COR-L47 (cell line): ENCODE results near the gene IL23R.
"Not testable (repeated sequence)": the region's sequence is repeated elsewhere in the genome, so short reads cannot be mapped to it uniquely, and the experiment has no call there.

Source experiments
- DNase-seq: peaks from one replicate; lab custom pipeline; 2025; lab: John Stamatoyannopoulos, UW

The IL23R gene

DNA sequence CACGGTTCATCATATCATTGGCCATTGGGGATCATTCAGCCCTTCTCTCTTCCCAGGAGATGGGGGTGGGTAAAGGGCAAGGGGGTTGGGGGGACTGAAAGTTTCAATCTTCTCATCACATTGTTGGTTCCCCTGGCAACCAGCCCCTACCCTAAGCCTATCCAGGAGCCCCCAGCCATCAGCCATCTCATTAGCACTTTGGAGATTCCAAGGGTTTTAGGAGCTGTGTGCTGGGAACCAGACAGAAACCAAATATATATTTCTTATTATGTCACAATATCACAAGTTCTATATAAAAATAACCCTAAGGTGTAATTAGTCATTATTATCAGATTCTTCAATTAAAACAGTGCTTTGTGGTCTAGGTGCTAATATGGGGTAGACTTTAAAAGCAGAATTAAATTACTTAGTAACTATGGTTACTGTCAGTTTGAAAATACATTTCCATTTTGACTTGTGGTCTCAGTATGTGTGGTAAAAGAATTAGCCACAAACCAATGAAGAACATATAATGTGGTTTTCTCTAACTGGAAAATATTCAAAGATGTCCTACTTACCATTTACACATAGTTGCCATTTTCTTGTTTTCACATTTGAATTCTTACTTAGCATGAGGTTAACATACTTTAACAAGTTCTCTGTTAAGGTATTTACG lies 28.1 kb downstream of the IL23R start:
- no peak for DNase-seq

DNA sequence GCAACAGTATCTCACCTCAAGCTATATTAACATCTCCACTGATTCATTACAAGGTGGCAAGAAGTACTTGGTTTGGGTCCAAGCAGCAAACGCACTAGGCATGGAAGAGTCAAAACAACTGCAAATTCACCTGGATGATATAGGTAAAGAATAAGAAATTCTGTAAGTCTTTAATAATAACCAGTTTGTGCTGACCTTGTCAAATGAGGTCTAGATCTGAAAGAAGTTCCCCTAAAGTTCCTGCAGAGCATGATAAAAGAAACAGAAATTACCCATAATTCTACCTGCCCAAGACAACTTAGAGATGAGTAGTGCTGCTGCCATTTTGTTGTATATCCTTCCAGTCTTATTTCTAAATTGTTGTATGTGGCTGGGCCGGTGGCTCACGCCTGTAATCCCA lies 34.5 kb downstream of the IL23R start:
- no peak for DNase-seq

GRCh38 chr1:67201891-67202290 lies 35.6 kb downstream of the IL23R start:
- DNase-seq: no peak

DNA sequence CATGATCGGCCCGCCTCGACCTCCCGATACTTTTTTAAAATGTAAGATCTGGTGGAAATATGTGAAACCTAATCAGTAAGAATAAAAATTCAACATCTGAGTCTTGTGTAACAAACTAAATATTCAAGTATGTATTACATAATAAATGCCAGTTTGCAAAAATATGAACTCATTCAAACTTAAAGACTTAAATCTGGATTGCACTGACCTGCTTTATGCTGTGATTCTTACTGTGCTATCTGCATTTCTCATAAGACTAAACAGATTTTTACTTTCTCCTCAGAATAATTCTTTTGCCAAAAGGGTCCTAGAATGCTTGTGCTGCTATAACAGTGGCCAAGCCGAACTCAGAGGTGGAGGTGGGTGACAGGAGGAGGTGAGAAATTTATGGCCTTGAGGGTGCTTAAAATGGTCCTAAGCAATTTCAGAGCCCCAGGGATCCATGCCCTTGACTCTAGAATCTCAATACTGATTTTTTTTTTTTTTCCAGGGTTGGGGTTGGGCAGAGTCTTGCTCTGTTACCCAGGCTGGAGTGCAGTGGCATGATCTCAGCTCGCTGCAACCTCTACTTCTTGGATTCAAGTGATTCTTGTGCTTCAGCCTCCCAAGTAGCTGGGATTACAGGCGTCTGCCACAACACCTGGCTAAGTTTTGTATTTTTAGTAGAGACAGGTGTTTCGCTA lies 38.2 kb downstream of the IL23R start:
- DNase-seq: no peak

DNA sequence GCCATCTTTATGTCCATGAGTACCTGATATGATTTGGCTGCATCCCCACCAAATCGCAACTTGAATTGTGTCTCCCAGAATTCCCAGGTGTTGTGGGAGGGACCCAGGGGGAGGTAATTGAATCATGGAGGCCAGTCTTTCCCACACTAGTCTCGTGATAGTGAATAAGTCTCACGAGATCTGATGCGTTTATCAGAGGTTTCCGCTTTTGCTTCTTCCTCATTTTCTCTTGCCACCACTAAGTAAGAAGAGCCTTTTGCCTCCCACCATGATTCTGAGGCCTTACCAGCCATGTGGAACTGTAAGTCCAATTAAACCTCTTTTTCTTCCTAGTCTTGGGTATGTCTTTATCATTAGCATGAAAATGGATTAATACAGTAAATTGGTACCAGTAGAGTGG lies 41.1 kb downstream of the IL23R start:
- not testable (repeated sequence) for DNase-seq

- DNase-seq: no peak
Observed at GRCh38 chr1:67208217-67208616, 42.0 kb downstream of the IL23R start.

DNA sequence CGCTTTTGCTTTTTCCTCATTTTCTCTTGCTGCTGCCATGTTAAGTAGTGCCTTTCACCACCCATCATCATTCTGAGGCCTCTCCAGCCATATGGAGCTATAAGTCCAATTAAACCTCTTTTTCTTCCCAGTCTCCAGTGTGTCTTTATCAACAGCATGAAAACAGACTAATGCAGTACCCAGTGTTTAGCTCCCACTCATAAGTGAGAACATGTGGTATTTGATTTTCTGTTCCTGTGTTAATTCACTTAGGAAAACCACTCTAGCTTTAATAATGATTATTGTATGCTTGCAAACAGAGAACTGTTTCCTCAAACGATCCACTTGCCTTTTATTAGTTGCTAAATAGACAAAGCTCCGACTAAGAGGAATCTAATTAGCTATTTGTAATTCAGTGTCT lies 43.3 kb downstream of the IL23R start:
- DNase-seq: no peak

- DNase-seq: peak; percentile 9
Observed at GRCh38 chr1:67211589-67212563, 45.6 kb downstream of the IL23R start.

DNA sequence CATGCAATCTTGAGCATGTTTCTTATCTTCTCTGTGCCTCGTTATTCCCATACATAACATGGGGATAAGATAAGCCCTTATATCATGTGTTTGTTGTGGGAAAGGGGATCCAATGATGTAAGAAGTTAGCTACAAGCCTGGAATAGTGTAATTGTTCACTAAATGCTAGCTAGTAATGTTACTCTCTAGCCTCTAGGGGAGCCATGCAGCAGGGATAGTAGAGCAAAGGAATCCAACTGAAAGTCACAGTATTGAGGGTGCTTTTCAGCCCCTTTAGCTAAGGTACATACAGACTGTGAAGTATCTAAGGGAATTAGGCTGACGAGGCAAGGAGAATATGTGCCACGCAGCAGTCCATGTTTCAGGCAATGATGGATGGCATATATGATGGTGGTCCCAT lies 46.9 kb downstream of the IL23R start:
- peak; percentile 3 for DNase-seq

GRCh38 chr1:67213948-67214347 lies 47.7 kb downstream of the IL23R start:
- DNase-seq: no peak

GRCh38 chr1:67214420-67215174 lies 48.3 kb downstream of the IL23R start:
- peak; percentile 34 for DNase-seq

DNA sequence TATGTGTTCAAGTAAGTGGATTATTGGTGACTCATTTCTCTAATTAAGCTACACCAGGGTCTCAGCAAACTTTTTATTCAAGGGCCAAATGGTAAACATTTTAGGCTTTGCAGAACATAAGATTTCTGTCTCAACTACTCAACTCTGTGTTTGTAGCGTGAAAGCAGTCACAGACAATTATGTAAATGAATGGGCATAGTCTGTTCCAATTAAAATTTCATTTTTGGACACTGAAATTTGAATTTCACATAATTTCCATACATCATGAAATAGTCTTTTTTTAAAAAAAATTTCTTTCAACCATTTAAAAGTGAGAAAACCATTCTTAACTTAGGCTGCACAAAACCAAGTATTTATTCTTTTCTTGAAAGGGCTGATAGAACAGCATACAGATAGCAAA lies 50.1 kb downstream of the IL23R start:
- DNase-seq: no peak

GRCh38 chr1:67217417-67217816 lies 51.2 kb downstream of the IL23R start:
- no peak for DNase-seq

DNA sequence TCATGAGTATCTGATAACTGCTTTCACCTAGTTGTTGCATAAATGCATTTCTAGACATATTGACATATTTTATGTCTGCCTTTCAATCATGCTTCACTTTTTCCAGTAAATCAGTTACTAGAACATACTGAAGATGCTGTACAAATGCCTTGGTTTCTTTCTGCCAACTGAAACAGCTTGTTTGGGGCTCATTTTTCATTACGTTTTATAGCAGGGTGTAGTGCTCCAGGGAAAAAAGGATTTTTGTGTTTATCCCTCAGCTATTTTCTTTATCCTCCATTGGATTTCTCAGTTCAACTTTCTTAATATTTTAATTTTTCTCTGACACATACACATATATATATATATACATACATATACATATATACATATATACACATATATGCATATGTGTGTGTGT lies 51.7 kb downstream of the IL23R start:
- DNase-seq: no peak

DNA sequence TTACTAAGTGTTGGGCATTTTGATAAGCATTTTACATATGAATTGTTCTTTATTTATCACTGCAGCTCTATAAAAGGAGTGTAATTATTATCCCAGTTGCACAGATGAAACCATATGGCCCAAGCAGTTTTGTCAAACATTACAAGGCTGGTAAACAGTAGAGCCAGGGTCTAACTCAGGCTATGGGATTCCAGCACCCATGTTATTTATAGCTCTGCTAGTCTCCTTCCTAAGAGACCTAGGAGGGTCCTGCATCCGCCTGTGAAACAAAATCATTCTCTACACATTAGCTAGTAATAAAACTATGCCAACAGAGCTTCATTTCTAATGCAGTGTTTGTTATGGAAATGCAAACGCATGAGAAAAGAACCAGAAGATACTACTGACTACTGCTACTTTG lies 58.6 kb downstream of the IL23R start:
- no peak for DNase-seq

DNA sequence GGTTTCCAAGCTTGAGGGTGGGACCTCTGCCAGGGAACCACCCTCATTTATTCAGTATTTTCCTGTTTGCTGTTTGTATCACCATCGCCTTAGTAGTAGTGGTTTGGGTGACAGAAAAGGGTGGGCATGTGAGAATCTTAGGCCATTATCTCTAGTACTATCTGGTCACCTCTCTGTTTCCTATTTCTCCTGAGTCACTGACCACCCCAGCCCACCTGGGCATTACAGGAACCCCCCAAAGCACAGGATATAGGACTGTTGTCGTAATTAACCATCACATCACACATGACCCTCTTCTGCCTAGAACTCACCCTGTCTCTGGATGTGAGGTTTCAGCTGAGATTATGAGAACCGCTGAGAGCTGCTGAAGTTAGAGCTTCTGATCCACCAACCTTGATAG lies 60.4 kb downstream of the IL23R start:
- DNase-seq: no peak

DNA sequence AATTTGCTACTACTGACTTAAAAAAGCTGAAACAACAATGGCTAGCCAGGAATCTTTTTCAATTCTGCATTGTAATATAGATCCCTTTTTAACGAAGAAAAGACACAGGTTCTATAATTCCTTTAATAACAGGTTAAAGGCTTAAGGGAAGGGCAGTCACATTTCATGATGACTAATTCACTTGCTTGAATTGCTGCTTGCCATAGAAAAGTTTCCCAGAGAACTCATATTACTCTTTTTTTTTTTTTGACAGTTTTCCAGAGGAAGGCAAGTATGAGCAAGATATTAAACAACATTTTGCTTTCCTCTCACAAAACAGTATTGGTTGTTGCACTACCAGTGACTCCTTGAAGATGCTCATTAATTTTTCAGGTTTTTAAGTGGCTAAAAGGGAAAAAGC lies 60.9 kb downstream of the IL23R start:
- DNase-seq: no peak

- DNase-seq: no peak
Observed at GRCh38 chr1:67228791-67229190, 62.5 kb downstream of the IL23R start.

- DNase-seq: no peak
Observed at GRCh38 chr1:67230539-67230938, 64.3 kb downstream of the IL23R start.

DNA sequence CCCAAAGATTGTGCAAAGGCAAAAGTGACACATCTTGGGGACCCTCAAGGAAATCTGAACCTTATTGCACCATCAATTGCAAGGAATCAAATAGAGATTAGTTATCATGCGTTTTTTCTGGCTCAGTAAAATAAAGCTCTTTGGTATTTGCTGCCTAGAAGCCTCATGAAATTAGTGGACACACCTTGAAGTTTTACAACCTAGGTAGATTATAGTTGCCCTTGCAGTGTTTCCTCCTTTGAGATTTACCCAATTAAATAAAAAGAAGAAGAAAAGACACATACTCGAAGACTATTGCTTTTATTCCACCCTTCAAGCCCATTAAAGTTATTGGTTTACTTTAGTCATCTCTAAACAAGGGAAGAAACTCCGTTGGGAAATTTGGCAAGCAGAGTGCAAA lies 70.0 kb downstream of the IL23R start:
- DNase-seq: no peak

- no peak for DNase-seq
Observed at GRCh38 chr1:67239738-67240137, 73.5 kb downstream of the IL23R start.

GRCh38 chr1:67241200-67241746 lies 75.0 kb downstream of the IL23R start:
- no peak for DNase-seq
